Measurements from ENCODE around the gene USP36.

The USP36 gene

DNA sequence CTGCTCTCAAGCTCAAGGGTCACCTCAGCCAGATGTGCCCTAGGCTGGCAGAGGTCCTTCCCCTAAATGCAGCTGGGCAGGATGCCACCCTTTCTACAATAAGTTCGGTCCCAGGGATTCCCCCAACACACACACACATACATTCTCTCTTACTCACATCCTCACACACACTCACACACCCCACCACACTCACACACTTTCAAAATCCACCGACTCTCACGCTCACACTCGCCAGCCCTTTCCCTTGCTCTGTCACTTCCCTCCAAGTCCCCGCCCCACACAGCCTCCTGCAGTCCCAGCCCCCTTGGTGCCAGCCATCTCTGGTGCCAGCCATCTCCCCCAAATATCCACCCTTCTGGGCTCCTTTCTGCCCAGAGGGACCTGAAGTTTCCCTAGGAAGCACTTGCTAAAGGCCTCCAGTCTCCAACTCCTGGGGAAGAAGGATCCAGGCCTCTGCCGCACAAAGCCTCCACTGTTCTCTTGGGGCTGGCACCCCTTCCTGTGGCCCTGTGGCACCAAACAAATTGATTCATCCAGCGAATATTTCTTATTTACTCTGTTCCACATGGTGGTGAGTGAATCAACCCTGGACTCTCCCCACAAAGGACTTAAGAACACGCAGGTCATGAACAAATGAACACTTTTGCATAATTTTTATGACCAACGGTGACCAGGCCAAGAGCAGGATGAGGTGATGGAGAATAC is 3.8 kb upstream of the USP36 start:
- in situ Hi-C loops (cut with MboI; ENCODE audit: low pct_unique_long_range_greater_than_20kb, low sequenced_read_pairs), result no loop called here

GRCh38 chr17:78842881-78843565 is 2.4 kb upstream of the USP36 start:
- DNase-seq, result peak; percentile 72
- in situ Hi-C loops (cut with MboI; ENCODE audit: low pct_unique_long_range_greater_than_20kb, low sequenced_read_pairs), result no loop called here

More for the DNA sequence above, 3.8 kb upstream of the USP36 start:
- no peak for DNase-seq

- in situ Hi-C loops (cut with MboI; ENCODE audit: low pct_unique_long_range_greater_than_20kb, low sequenced_read_pairs), result no loop called here
- no peak for DNase-seq
Observed at GRCh38 chr17:78840530-78840779, 159 bp downstream of the USP36 start.

GRCh38 chr17:78839762-78840529 is 668 bp downstream of the USP36 start:
- in situ Hi-C loops (cut with MboI; ENCODE audit: low pct_unique_long_range_greater_than_20kb, low sequenced_read_pairs), result no loop called here
- peak; percentile 41 for DNase-seq

DNA sequence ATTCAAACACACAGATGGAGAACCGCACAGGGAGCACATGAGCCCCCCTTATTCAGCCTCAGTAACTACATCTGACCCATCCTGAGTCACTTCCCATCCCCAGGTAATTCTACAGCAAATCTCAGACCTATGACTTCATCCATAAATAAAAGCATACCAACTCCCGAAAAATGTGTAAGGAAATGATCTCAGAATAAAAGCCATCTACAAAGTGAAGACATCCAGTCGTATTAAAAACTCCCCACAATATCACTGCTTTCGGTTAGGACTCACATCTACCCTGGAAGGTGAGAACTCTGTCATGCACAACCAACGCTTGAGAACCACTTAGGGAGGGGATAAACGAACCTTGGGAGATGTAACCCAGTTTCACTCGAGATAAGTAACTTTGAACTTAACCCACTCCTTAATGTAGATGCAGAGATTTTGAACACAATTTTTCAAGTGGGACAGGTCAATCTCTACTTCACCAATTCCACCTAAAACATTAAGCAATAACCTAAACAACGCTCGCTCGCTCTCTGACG is 1.3 kb downstream of the USP36 start:
- in situ Hi-C loops (cut with MboI; ENCODE audit: low pct_unique_long_range_greater_than_20kb, low sequenced_read_pairs), result no loop called here
- DNase-seq, result no peak

- no peak for DNase-seq
- in situ Hi-C loops (cut with MboI; ENCODE audit: low pct_unique_long_range_greater_than_20kb, low sequenced_read_pairs), result no loop called here
Observed at GRCh38 chr17:78838574-78839005, 2.0 kb downstream of the USP36 start.

GRCh38 chr17:78836420-78837021 is 4.1 kb downstream of the USP36 start:
- DNase-seq, result no peak
- in situ Hi-C loops (cut with MboI; ENCODE audit: low pct_unique_long_range_greater_than_20kb, low sequenced_read_pairs), result no loop called here

DNA sequence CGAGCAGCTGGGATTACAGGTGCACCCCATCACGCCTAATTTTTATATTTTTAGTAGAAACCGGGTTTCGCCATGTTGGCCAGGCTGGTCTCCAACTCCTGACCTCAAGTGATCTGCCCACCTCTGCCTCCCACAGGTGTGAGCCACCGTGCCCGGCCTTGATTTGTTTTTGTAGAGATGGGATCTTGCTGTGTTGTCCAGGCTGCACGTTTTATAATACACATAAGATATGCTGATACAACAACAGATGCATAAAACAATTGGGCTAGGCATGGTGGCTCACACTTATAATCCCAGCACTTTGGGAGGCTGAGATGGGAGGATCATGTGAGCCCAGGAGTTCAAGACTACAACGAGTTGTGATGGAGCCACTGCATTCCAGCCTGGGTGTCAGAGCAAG is 6.0 kb downstream of the USP36 start:
- no peak for DNase-seq
- in situ Hi-C loops (cut with MboI; ENCODE audit: low pct_unique_long_range_greater_than_20kb, low sequenced_read_pairs), result no loop called here

DNA sequence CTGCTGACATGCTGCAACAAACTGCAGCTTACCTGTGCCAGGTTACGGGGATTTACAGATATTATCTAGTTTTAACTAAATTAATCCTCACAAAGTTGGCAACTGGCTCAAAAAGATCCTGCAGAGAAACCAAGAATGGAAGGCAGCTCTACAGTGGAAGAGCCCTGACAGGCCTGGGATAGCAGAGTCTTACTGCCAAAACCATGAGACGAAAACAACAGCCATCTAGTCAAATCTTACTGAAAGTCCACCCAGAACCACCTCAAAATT is 8.1 kb downstream of the USP36 start:
- no peak for DNase-seq
- in situ Hi-C loops (cut with MboI; ENCODE audit: low pct_unique_long_range_greater_than_20kb, low sequenced_read_pairs), result no loop called here

- in situ Hi-C loops (cut with MboI; ENCODE audit: low pct_unique_long_range_greater_than_20kb, low sequenced_read_pairs), result no loop called here
- no peak for DNase-seq
Observed at GRCh38 chr17:78831688-78832540, 8.7 kb downstream of the USP36 start.

DNA sequence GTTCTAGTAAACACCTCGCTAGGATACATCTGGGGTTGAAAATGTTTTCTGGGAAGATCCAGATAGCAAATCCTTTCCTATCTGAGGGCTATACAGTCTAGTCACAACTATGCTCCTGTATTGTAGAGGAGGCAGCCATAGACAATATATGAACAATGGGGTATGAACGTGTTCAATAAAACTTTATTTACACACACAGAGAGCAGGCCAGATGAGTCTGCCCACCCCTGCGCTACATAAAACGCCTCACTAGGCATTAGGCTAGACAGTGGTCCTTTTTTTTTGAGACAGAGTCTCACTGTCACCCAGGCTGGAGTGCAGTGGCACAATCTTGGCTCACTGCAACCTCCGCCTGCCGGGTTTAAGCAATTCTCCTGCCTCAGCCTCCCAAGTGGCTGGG is 11.1 kb downstream of the USP36 start:
- DNase-seq, result no peak
- in situ Hi-C loops (cut with MboI; ENCODE audit: low pct_unique_long_range_greater_than_20kb, low sequenced_read_pairs), result no loop called here

- DNase-seq, result peak; percentile 42
Observed at GRCh38 chr17:78828470-78829185, 12.0 kb downstream of the USP36 start.

DNA sequence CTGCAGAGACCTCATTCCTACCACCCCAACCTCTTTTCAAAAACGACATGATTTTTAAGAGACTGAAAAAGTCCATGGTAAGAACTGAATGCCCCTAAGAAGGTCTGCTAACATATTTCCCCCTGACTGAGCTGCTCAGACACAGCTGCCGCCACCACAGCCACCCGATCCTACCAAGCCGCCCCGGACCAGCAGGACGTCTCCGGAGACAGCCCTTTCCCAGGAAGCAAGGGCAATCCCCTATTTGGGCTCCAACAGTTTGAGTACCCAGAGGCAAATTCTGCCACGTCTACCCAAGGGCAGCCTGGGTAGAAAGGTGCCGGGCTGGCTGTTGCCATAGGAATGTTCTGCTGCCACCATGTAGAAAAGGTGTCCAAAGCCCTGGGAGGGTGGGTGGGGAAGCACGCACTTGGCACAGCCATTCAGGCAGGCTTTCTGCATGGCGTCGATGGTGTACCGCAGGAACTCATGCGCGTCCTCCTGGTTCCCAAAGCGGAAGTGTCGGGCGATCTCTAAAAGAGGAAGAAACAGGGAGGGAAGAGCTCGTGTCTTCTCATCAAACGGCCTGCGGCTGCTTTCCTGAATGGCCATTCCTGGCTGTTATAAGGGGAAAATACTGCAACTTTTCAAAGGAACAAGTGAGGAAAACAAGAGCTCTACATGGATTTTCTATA is 13.6 kb downstream of the USP36 start:
- DNase-seq, result peak; percentile 89
- in situ Hi-C loops (cut with MboI; ENCODE audit: low pct_unique_long_range_greater_than_20kb, low sequenced_read_pairs), result no loop called here

More at GRCh38 chr17:78828470-78829185, 12.0 kb downstream of the USP36 start:
- in situ Hi-C loops (cut with MboI; ENCODE audit: low pct_unique_long_range_greater_than_20kb, low sequenced_read_pairs), result no loop called here

DNA sequence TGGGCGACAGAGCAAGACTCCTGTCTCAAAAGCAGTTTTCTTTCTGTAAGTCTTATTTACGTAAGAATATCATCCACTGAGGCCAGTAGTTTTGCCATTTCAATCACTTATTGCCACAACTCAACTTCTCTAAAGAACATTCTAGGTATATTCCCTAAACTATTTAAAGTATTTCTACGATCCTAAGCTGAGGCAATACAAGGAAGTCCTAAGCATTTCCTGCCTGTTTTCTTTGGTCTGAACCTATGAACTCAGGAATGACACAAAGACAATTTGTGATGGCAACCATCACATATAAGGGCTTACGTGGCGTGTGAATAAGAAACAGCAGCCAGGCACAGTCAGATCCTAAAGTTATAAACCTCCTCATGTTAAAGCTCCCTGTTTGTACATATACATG is 14.2 kb downstream of the USP36 start:
- in situ Hi-C loops (cut with MboI; ENCODE audit: low pct_unique_long_range_greater_than_20kb, low sequenced_read_pairs), result no loop called here
- DNase-seq, result no peak

DNA sequence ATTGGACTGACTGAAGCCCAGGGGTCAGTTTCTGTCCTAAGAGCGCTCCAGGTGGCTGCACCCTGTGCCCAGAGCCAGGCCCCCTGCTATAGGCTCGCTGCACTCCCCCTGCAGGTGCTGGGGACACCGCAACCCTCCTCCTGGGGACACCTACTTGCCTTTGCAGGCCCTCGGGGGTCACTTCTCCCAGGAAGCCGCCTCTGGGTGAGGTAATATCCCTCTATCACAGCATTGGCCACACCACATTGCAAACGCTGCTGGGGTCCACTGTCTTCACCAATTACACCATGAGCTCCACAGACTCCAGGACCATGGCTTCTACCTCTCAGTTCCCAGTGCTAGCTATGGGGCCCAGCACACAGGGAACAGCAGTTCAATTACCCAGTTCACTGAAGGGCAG is 14.9 kb downstream of the USP36 start:
- in situ Hi-C loops (cut with MboI; ENCODE audit: low pct_unique_long_range_greater_than_20kb, low sequenced_read_pairs), result no loop called here
- no peak for DNase-seq

DNA sequence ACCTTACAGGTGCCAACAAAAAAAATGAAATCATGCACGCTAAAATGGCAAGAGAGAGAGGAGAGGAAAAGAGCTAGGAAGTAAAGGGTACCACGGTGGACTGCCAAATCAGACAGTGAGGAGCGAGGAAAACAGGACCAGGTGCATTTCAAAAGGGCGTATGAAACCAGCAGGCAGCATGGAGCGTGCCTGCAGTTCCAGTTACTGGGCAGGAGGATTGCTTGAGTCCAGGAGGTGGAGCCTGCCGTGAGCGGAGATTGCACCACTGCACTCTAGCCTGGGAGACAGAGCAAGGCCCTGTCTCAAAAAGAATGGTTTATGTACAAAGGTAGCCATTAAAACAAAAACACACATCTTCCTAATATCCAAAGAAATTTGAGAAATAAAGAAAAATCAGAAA is 16.4 kb downstream of the USP36 start:
- in situ Hi-C loops (cut with MboI; ENCODE audit: low pct_unique_long_range_greater_than_20kb, low sequenced_read_pairs), result no loop called here
- no peak for DNase-seq

DNA sequence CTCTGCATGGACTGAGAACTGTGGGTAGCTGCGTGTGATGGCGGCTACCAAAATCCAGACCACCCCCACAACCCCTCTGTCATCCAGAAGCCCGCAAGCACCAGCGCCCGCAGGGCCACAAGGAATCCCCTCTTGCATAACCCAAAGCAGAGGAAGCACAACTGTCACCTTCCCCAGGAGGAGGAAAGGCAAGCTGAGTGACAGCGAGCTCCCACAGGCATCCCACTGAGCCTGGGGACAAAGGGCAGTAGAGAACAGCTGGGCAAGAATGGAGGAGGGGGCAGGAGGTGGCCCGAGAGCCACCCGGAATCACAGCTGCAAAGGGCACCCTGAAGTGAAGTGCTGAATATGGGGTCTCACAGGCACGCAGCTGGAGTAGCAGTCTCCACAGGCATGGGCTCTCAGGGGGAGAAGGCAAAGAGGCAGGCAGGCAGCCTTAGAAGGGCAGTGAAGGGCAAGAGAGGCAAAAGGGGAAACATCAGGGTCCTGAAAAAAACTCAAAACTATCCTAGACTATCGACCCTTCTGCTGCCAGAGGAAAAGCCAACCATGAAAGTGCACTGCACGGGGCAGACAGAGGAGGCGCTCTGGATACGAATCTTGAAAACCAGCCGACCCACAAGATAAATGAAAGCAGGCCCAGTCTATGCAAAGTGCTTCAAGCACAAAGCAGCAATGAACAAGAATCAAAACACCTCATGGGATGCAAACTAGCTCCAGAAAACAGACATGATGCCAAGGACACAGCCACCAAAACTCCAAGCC is 17.1 kb downstream of the USP36 start:
- in situ Hi-C loops (cut with MboI; ENCODE audit: low pct_unique_long_range_greater_than_20kb, low sequenced_read_pairs), result no loop called here
- DNase-seq, result no peak
